ENCODE measurements around the gene IQCH. TPM values are rescaled to one million over a fixed set of nuclear protein-coding genes. Genes with fewer than 3 reads are reported as not detected.

Gene IQCH
- total and polyA plus RNA-seq, 9 of the 15 experiments (the other 6 are each of a cell fraction or from before 2014, with no cell fraction given): 1.8 to 3.9 (median 2.7) TPM

GRCh38 chr15:67504796-67505195, 250.2 kb downstream of the IQCH start:
- BruUV-seq (replicated peaks): no TSS peak
- FAIRE-seq: no peak
- no peak overlapping the region for H2AFZ ChIP-seq (ENCODE audit: low read depth, low read length)
- no peak for ATAC-seq
- ChIA-PET CTCF (ENCODE audit: low intra/inter-chr PET ratio) (no interaction called here), POLR2A (interaction anchor here (1.2 kb wide), 1 partner anchor 9 kb away, joined by 3 read pairs; no protein-coding TSS in a partner anchor)
- H3K36me3 ChIP-seq (ENCODE audit: control insufficient read depth, insufficient read depth, low read length): no peaks in the 10 kb centered on the region
- no peak overlapping the region for H3K27ac ChIP-seq (ENCODE audit: extremely low read depth, low read depth, low read length)
- H3K4me2 ChIP-seq (ENCODE audit: insufficient read depth, low read length): no peak overlapping the region
- no peak overlapping the region for H3K9ac ChIP-seq (ENCODE audit: insufficient read depth in 1 of 2, low read depth in 2 of 2, low read length in 2 of 2)
- TF ChIP-seq CEBPB (tag; IDR thresholded peaks at IDR 0.05): peak; percentile 61
- TF ChIP-seq ZNF354B (CRISPR knock-in tag; IDR thresholded peaks at IDR 0.05): no peak
- no peak for TF ChIP-seq CCAR2 (IDR thresholded peaks at IDR 0.05; ENCODE audit: low read depth, low read length)
- no peak for TF ChIP-seq CEBPG (CRISPR knock-in tag; IDR thresholded peaks at IDR 0.05)
- TF ChIP-seq CEBPG (tag; conservative IDR thresholded peaks at IDR 0.05 in 1 of 2, IDR thresholded peaks at IDR 0.05 in 1 of 2): peak; percentile 25 to 37; a peak in 1 of 4 replicates
- WGBS (ENCODE audit: insufficient coverage, low coverage, missing lambda C conversion rate): 65% methylated on average over 5 of the region's 5 CpGs
- intact Hi-C loops (cut with micrococcal nuclease) (no loop called here), in situ Hi-C loops (cut with MboI) (no loop called here)
- no peaks in the 10 kb centered on the region for H3K9me3 ChIP-seq (replicated peaks; ENCODE audit: control insufficient read depth, insufficient read depth, low read depth, low read length)
- no peak for DNase-seq (ENCODE audit: extremely low read depth in 1 of 4, low spot score in 3 of 4)
- no peaks in the 10 kb centered on the region for H4K20me1 ChIP-seq (replicated peaks; ENCODE audit: control insufficient read depth, insufficient read depth, low read length)
- no peak overlapping the region for H3K4me3 ChIP-seq
- peaks cover 0 to 2% of the 10 kb centered on the region in 2 experiments; a peak in 1 of 5 replicates for H3K4me1 ChIP-seq (replicated peaks in 1 of 2; ENCODE audit: control insufficient read depth in 2 of 2, insufficient read depth in 2 of 2, low read length in 2 of 2)
- H3K79me2 ChIP-seq (ENCODE audit: control insufficient read depth, insufficient read depth, low read length): no peaks in the 10 kb centered on the region
- no peaks in the 10 kb centered on the region for H3K27me3 ChIP-seq (ENCODE audit: control insufficient read depth in 2 of 2, insufficient read depth in 2 of 2, low read length in 2 of 2)
- no peaks in the 10 kb centered on the region for H3K9me1 ChIP-seq (ENCODE audit: control insufficient read depth, insufficient read depth, low read length)

Data from K562 (cell line).